Activated CD4-positive, alpha-beta T cell treated with anti-CD3 and anti-CD28 coated beads, Interleukin-2, amount 50 U/mL, for 4 hours (primary cell): ENCODE data around the gene TXLNG.
A peak's percentile ranks its signal among the peaks of the same experiment; 100 is the strongest.
"Not testable (repeated sequence)": the region's sequence is repeated elsewhere in the genome, so short reads cannot be mapped to it uniquely, and the experiment has no call there.

Experiments
- DNase-seq, 2 experiments: peaks; one replicate each; pipeline ENCODE4 v3.0.0-alpha.2; 2020

TXLNG gene

GRCh38 chrX:16786139-16786790 lies at the start of gene TXLNG:
TXLNG (plus strand) TSS chrX:16786466; CDS start chrX:16786488, 22 bp downstream.
- peak; percentile 88 to 91 for DNase-seq

DNA sequence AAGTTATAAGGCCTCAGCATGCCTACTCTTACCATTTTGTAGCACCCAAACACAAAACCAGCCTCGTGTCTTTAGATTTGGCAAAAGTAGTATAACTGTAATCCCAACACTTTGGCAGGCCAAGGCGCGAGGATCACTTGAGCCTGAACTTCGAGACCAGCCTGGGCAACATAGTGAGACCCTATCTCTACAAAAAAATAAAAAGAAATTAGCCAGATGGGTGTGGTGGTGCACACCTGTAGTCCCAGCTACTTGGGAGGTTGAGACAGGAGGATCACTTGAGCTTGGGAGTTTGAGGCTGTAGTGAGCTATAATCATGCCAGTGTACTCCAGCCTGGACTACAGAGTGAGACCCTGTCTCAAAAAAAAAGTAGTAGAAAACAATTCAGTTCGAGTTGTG lies 49.2 kb upstream of the TXLNG start:
- no peak for DNase-seq

DNA sequence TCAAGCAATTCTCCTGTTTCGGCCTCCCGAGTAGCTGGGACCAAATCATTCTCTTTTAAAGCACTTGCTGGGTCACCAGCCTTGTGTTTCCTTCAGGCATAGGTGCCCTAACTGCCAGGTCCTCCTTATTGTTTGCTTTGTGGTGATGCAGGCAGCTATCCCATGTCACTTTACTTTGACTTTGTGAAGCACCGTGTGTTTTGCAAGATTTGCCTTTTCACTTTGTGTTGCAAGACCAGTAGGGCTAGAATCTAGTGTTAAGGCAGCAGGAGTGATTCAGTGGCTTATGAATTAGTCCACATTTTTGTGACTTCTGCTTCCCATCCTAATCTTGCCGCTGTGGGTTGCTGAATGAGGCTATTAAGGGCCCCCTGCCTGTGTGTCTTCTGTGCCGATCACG lies 46.7 kb upstream of the TXLNG start:
- DNase-seq: no peak

GRCh38 chrX:16743604-16744325 lies 42.5 kb upstream of the TXLNG start:
- no peak for DNase-seq

DNA sequence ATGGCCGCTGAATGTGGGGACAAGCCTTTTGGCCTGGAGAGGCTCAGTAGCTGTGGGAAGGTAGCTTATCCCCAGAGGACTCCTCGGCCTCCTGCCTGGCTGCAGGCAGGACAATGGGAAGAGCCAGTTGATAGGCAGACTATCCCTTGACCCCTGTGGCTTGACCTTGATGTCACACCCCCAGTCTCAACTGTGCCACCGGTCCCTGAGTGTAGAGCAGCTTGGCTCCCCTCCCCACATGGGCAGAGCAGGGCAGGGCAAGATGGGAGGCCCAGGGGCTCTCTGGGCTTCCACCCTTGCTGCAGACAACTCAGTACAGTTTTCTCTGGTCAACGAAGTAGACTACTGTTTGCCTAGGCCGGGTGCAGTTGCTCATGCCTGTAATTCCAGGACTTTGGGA lies 41.2 kb upstream of the TXLNG start:
- DNase-seq: no peak

- no peak for DNase-seq
Observed at GRCh38 chrX:16745659-16746058, 40.6 kb upstream of the TXLNG start.

GRCh38 chrX:16748425-16748824 lies 37.8 kb upstream of the TXLNG start:
- DNase-seq: no peak

DNA sequence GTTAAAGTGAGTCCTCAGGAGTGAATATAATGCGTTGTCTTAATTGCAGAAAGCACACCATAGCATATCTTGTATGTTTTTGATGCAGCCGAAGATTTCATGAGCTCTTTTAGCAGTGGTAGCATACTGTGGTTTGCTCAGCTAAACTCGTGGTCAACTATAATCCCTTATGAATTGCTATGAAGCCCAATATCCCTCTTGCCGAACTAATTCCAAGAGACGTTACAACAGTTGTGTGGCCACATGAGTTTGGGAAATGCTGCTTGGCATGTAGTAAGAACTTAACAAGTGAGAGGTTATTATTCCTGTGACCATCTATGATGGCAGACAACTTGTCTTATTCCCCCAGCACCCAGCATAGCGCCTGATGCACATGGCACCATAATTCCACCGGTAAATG lies 36.1 kb upstream of the TXLNG start:
- no peak for DNase-seq

DNA sequence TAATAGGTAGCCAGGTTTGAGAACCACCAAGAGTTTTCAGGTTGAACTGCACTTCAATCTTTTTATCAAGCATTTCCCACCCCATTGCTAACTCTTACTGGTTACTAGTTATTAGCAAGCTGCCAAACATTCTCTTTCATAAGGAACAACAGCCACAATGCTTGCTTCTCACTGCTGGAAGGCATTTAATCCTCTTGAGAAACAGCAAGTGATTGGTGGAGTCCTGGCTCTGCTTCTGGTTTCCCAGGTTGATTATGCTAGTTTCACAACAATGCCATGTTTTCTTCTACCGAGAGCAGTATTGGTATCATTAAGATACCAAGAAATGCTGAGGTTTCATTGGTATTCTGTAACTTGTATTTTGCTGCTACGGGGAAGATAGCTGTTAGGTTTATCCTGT lies 32.2 kb upstream of the TXLNG start:
- DNase-seq: no peak

DNA sequence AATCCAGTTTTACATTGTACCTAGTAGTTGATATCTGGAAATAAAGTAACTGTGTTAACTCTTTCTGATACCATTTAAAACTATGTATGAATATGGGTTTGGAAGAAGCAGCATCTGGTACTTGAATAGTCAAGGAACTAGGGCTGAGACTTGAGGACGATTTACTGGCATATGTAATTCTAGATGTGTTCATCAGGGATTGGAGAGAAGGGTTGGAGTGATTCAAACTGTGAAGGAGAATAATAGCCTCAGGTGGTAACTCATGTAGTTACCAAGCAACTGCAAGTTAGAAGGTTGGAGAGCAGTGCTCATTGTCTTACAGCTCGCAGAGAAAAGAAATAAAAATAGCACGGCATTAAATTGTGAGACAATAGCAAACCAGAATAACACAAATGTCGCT lies 29.5 kb upstream of the TXLNG start:
- no peak for DNase-seq

DNA sequence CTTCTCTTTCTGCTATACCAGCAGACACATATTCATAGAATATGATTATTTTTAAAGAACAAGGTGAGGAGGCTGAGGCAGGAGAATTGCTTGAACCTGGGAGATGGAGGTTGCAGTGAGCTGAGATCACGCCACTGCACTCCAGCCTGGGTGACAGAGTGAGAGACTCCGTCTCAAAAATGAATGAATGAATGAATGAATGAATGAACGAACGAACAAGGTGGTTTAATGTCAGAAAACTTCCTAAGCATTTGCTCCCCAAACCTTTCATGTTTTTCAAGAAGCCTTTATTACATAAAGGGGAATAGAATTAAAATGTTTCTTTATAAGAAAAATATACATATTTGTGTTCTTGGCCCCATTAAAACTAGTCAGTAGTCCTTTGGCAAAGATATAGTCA lies 24.8 kb upstream of the TXLNG start:
- DNase-seq: not testable (repeated sequence)

DNA sequence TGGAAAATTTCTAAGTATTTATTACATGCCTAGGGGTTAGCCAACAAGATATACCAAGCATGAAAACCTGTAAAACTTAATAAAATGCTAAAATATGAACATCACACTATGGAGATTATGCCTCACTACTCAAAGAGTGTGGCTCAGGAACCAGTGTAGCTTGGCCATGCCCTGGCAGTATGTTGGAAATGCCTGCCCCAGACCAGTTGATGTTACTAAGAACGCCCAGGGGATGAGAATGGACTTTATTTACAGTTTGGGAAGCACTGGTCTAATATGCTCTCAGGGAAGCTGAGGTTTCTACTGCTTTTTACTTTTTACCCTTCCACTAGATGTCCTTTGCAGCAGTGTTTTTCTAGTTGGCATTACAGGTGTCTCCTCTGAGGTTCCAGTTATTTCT lies 23.7 kb upstream of the TXLNG start:
- DNase-seq: no peak

- no peak for DNase-seq
Observed at GRCh38 chrX:16765594-16765993, 20.7 kb upstream of the TXLNG start.

- DNase-seq: no peak
Observed at GRCh38 chrX:16770970-16771482, 15.2 kb upstream of the TXLNG start.

DNA sequence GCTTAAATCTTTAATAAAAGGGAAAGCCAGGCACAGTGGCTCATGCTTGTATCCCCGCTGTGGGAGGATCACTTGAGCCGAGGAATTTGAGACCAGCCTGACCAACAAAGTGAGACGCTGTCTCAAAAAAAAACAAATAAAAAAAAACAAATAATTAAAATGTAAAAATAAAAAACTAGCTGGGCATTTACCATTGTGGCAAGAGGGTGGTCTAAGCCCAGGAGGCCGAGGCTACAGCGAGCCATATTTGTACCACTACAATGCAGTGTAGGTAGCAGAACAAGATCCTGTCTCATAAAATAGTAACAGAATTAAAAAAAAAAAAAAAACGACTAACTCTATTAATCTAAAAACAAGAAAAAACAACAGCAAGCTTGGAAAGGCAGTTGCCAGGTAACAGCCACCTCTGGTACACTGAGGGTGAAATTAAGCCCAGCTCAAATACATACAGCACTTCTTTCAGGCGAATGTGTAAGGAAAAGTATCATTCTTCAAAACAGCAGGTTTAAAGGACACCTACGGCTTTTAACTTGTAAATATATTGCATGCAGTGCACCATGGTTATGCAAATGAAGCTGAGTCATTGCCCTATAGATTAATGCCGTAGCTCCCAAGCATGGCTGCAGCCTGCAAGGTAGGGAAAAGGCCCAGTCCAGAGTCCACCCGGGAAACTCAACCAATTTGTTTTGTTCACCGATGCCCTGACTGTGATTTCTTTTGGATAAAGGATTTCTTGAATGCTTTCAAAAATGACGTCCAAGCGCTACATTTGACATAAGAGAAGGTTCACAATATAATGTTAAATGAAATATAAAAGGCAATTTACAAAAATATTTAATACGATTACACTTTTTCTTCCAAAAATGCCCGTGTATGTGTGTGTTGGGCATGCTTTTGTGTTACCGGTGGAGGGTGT lies 14.5 kb upstream of the TXLNG start:
- no peak for DNase-seq

DNA sequence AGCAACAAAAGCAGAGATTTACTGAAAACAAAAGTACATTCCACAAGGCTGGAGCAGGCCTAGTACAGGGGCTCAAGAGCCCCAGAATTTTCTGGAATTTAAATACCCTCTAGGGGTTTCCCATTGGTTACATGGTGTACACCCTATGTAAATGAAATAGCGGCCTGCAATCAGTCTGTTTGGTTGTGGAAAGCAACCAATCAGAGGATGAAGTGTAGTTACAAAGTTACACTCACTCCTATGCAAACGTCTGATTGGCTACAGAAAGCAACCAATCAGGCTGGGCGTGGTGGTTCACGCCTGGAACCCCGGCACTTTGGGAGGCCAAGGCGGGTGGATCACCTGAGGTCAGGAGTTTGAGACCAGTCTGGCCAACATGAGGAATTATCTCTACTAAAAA lies 13.8 kb upstream of the TXLNG start:
- no peak for DNase-seq

GRCh38 chrX:16774746-16775145 lies 11.5 kb upstream of the TXLNG start:
- DNase-seq: no peak

- no peak for DNase-seq
Observed at GRCh38 chrX:16778545-16778944, 7.7 kb upstream of the TXLNG start.

- no peak for DNase-seq
Observed at GRCh38 chrX:16778993-16779392, 7.3 kb upstream of the TXLNG start.

GRCh38 chrX:16779815-16780214 lies 6.5 kb upstream of the TXLNG start:
- not testable (repeated sequence) for DNase-seq

- no peak for DNase-seq
Observed at GRCh38 chrX:16783452-16783851, 2.8 kb upstream of the TXLNG start.

GRCh38 chrX:16784440-16784839 lies 1.8 kb upstream of the TXLNG start:
- not testable (repeated sequence) for DNase-seq
